HG03565 (cell line): ENCODE measurements around the gene ALK.

Source experiments
- ATAC-seq: cut with Tn5 transposase; IDR thresholded peaks from one replicate; pipeline ENCODE4 v1.9.1; 2021; ENCODE audit warnings: mild to moderate bottlenecking, moderate library complexity; ENCODE audit not compliant: unreplicated experiment

Gene ALK

DNA sequence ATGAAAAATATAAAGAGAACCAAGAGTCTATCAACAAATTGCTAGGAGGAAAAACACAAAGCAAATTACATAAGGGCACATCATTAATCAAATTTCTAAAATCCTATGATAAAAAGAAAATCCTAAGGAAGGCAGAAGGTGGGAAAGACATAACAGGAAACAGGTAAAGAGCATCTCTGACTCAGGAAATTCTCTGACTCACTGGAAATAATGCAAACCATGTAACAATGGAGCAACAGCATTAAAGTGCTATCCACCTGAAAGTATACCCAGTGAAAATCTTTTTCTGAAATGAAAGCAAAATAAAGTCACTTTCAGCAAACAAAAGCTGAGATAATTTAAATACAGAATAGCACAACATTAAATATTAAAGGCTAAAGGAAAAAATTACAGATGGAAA, 10.9 kb downstream of the ALK start:
- no peak for ATAC-seq

DNA sequence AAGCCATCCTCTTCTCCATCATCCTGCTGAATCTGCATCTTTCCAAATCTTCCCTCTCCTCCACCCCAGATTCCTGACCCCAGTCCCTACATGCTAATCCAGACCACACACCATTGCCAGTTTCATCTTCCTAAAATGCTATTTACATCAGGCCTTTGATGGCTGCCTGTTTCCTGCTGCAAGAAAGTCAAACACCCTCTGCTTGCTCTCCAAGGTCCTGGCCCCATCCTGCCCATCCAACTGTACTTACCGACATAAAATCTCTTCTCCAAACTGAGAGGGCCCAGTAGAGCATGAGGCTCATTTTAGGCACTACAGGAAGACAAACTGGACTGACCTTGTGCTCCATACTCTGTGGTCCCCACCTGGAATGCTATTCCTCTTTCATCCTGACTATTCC, 19.0 kb downstream of the ALK start:
- no peak for ATAC-seq

DNA sequence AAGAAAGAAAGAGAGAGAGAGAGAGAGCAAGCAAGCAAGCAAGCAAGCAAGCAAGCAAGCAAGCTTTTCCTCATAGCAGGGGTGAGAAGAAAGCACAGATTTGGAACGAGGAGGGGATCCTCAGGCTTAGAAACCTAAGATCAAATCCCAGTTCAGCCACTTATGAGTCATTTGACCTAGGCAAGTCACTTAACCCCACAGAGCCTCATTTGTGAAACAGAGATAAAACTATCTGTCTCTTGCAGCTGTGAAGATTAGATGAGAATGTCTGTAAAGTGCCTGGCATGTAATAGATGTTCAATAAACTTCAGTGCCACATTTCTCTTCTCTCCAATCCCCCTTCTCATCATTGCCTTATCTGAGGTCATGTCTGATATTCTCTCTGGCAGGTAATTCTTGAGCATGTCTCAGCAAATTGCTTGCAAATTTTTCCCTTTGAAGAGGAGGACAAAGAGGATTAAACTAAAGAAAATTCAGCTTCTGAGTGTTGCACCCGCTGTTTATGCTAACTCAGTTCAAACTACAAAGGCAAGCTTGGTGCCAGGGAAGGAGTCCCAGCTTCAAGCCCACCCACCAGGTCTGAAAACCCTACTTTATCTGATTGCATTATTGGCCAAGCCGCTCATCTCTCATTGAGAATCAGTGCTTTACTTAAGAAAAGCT, 20.3 kb downstream of the ALK start:
- no peak for ATAC-seq

DNA sequence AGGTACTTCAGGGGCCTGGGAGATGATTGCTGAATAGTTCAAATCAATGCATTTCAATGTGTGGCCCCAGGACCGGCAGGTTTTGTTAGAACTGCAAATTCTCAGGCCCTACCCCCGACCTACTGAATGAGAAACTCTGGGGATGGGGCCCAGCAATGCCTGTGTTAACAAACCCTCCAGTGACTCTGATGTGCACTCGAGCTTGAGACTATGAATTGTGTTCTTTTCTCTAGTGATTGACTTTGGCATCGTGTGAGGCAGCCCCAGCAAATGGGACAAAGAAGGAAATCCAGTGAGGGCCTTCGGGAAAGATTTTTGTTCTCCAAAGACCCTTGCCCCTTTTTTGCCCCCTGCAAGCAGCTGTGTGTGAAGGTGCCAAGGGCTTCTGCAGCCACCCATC, 22.4 kb downstream of the ALK start:
- ATAC-seq, result no peak

DNA sequence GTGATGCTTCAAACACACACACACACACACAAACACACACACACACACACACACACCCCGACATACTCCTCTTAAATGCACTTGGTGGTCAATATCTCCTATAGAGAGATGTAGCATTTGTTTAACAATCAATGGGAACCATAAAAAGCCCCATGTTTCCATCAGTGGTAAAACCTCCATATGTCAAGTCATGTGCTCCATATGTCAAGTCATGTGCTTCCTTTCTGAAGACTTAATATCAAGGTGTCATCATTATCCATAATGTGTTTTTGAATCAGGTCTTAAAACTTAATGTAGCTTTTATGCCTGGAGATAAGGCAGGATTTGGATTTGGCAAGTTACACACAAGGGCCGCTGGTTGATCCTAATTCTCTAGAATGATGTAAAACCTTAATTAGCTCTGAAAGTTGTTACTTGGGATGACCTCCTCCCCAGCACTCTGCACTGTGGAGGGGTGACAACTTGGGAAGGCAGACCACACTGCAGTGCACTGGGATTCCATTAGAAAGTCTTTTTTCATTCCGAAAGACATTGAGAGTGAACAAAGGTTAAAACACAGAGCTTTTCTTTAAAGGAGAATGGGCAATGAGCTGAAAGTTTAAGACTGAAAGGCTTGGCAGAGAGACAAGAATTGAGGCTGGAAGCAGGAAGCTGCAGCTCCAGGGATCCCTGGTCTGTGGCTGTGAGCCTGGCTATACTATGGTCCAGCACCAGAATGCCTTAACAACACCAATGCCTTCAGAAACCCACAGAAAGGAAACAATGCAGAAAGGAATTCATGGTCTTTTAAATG, 26.4 kb downstream of the ALK start:
- ATAC-seq, result no peak

DNA sequence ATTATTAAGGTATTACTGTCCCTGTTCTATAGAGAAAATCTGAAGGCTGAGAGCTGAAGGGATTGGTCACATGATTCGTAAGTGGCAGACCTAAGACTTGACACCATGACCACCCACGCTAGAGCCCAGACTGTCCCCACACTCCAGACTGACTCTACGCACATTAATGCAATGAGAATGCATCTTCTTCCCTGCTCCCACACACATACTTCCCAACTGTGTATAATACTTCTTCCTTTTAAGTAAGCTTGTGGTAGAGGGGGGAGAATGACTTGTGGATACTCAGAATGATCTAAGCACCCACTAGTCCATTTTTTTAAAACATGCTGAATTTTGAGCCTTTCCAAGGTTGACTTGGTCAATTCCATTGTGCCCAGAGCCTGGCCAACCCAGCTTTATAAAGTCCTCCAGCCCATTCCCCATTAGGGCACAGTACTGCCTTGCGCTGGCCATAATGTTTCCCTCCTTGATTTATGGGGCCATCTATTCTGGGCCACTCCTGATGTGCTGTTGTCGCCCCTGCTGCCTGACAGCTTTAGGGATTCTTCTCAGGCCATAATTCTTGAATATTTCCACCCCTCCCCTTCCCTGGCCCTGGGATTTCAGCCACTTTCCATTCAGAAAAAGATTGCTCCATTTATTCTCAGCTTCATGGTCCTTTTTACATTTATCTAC, 28.7 kb downstream of the ALK start:
- no peak for ATAC-seq

DNA sequence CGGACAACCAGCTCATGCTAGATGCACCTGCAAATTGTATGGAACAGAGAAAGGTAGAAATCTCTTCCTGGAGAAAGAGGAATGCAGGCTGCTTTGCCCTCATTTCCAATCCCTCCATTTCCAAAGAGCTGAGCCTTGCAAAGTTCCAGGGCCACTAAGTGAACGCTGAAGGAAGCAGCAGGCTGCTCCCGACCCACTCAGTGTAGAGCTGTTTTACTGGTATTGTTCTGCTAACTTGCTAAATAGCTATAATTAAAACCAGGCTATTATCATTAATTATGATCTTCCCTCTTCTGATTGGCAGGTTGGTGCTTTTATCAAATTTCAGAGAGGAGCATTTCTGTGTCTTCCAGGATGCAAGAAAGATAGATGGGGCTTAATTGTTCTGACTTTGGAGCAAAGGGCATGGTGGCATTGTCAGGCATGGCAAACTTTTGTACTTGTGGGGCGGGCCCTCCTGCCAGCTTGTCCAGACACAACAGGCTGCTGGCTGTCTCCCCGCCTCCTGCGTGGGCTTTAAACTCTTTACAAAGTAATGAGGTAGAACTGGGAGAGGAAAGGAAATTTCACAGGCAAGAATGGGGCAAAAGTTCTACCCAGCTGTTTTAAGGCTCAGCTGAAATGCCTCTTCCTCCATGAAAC, 40.2 kb downstream of the ALK start:
- ATAC-seq, result no peak

DNA sequence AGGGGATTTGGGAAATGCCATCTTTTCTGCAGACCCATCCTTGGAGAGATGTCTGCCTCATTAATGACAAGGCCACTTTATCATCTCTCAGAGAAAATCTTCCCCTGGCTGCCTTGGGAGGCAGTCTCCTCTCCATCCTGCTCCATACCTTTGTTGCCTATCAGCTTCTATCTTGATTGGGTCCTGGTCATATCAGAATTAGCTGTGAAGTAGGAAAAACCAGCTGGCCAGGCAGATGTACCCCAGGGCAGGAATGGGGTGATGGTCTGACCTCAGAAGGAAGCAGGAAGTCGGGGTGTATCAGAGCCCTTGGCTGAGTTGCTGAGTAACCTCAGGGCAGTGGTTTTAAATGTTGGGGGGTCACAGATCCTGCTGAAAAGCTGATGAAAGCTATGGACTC, 41.3 kb downstream of the ALK start:
- ATAC-seq, result no peak

DNA sequence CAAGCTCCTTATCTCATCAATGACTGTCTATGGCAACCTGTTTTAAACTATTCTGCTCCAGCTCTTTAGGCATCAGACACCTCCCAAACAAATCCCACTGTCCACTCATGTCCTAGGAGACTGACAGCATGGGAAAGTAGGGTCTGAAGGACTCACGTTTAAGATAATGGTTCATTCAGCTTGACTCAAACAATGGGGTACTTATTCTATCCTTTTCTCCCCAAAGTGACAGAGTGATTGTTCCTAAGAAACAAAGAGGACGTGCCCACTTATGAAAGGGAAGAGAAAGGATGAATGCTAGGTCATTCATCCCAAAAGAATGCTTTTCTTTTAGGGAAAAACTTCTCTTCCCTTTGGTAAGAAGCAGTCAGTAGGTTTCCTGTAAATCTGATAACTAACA, 41.9 kb downstream of the ALK start:
- no peak for ATAC-seq

DNA sequence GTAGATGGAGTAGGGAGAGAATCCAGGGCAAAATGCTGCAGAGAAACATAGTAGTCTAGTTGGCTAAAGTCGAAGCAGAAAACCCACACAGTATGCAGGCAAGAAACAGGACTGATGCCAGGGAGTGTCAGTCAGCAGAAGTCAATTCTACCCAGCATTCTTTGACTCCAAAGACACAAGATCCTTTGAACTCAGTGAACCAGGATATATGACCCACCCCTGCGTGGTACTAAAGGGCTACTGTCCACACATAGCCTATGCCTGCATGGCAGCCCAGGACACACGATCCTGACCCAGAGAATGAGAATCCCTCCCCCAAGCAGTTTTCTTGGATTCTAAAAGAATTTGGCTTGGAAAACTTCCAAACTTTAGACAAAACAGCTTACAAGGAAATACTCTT, 42.5 kb downstream of the ALK start:
- no peak for ATAC-seq

DNA sequence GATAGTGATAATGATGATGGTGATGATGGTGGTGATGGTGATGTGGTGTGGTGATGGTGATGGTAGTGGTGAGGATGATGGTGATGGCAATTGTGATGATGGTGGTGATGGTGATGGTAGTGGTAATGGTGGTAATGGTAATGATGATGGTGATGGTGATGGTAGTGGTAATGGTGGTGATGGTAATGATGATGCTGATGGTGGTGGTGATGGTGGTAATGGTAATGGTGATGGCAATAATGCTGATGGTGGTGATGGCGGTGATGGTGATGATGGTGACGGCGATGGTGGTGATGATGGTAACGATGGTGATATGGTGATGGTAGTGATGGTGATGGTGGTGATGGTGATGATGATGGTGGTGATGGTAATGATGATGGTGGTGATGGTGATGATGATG, 45.0 kb downstream of the ALK start:
- no peak for ATAC-seq

DNA sequence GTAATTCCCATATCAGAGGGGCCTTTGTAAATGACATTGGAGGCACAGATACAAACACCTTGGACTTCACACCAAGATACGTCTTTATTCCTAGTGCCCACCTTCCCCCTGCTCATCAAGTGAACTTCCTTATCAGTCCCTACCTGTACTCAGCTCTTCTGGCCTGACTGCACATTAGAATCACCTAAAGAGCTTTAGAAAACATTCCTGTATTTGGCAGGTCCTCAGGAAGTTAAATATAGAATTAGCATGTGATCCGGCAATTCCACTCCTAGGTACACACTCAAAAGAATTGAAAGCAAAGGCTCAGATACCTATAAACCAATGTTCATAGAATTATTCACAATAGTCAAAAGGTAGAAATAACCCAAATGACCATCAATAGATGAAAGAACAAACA, 46.6 kb downstream of the ALK start:
- no peak for ATAC-seq

DNA sequence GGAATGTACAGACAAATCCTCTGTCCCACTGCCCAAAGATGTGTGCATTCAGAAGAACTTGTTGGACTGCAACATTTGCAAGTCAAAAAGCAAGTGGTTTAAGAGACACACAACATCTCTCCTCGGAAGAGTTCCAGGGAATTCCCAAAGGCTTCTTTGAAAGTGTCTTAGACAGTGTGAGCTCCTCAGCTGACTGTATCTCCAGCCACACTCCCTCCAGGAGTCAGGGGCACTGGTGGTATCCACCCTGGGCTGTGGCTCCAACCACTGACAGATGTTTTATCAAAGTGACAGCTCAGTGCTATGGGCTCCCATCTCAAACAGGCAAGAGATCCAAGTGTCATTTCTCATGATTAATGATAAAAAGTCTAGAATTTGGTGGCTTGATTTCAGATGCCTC, 48.5 kb downstream of the ALK start:
- no peak for ATAC-seq

DNA sequence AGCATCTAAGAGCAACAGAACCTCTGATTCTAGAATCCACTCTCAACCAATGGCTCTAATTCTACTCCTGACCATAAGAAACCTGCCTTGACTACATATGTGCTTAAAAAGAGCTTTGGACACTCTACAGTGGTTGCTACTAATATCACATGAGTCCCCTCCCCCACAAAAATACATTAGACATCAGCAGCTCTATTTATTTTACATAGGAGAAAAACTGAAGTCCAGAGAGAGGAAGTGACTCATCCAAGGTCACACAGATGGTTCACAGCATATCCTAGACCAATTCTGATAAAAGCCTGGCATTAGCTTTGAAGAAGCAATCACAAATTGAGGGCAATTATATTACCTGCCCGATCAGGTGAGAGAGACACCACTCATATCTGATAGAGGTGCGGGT, 49.8 kb downstream of the ALK start:
- ATAC-seq, result no peak

DNA sequence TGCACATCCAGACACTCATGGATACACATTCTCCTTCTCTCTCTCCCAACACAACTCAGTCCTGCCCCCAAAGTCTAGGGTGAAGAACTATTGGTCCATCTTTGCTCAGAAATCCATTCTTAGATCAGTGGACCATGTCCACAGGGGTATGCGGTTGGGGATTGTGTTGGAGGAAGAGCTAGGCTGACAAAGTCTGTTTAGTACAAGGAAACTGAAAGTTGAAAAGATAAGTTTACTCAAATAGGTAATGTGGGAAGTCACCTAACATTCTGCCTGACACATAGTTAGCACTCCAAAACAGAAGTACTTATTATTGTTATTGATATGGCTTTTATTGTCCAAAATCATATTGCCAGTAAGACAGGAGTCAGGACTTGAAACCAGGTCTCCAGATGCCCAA, 55.9 kb downstream of the ALK start:
- ATAC-seq, result no peak

DNA sequence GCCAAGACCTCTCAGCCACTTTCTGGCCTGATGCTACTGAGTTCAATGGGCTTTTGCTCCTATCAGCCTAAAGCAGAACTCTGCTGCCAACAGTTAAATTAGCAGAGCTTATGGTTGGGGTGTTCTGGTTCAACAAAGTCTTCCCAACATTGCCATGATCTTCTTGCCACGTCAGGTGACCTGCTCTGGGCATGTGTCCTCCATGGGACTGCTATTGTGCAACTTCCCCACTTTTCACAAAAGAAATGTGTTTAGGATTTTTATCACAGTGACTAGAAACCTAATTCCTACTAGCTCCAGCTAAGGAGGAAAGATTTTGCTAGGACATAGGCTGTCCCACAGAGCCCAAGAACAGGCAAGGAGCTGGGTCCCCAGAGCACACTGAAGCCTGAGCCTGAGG, 56.4 kb downstream of the ALK start:
- no peak for ATAC-seq

DNA sequence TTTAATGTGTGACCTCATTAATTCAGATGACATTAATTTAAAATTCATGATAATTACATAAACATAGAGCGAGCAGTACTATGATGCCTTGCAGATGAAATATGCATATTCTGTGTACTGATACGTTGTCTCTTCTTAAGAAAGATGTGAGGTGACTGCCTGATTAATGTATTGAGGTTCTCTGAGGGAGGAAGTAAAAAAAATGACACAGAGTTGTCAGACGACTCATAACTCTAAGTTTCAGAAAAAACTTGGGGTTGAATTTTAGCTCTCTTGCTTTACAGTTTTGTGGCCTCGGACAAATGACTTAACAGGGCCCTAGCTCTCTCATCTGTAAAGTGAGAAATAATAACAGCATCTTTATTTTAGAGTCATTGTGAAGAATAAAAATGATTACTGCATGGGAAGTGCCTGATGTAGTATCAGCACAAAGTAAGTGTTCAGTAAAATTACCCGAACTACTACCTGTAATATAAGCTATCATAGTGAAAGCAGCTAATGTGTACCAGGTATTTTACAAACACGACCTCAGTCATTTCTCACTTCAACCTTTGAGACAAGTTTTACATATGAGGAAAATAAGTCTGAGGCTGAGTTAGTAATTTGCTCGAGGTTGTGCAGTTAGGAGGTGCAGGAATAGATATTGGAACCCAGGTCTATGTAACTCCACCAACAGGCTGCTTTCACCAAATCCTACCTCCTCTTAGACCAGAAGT, 65.3 kb downstream of the ALK start:
- no peak for ATAC-seq

DNA sequence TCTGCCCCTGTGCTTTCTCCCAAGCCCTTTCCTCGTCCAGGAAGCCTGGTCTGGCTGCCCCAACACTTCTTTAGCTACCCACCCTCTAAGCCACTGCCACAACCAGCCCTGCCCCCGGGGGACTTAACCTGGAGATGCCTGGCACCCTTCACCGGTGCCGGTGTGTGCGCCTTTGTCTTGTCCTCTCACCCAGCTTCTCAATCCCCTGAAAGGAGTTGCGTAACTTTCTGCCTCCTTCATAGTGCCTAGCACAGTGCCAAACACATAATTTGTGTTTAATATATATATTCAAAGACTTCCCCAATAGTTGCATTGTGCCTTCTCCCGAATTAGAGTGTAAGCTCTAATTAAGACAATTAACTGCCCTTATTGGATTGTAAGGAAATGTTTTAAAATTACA, 70.6 kb downstream of the ALK start:
- no peak for ATAC-seq

DNA sequence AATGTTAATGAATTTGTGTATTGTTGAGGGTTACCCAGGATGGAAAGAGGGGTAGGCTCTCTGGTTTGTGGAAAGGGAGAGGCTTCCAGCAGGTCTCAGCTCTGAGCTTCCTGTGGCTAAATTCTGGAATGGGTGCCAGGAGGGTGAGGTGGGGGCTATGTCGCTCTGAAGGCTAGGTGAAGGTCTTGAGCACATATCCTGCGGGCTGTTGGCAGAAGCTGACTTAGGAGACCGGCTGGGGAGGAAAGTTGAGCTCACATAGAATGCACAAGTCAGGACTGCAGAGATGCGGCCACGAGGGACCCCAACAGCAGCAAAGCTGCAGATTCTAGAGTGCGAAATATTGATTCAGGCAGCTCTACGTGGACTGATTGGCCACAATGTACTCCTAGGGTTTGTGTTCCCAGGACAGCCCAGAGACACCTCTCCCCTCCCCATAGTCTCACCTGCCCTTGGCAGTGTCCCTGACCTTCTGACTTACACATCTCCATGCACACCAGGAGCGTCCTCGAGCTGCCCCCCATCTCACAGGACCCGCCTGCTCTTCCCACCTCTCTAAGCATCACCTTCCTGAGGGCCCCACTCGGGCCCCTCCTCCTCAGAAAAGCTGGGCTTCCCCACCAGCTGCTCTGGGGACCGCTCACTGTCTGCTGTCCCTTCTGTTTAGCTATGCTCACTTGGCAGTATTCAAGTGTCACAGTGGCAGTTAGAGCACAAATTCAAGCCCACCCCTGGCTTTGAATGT, 72.6 kb downstream of the ALK start:
- ATAC-seq, result no peak

DNA sequence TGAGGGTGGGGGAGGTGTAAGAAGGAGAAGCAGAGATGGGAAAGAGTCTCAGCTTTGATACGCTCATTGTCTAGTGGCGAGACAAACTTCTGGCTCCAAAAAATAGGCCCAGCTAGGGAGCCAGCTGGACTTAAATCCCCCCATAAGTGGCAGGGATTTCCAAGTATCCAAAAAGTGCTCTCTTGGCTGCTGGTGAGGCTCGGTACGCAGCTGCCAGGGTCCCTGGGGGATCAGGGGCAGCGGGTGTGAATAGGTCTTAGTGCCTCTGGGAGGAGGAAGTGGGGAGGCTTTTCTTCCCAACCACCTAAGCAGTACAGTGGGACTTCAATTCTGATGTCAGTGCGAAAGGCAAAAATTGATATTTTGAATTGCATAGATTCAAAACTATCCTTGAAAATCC, 73.5 kb downstream of the ALK start:
- ATAC-seq, result no peak
